ENCODE results near the gene ATAT1. TPM values are rescaled to one million over a fixed set of nuclear protein-coding genes. Genes with fewer than 3 reads are reported as not detected.

The ATAT1 gene
- total and polyA plus RNA-seq, 9 of the 15 experiments (the other 6 are each of a cell fraction or from before 2014, with no cell fraction given): 0.65 to 5.8 (median 1.6) TPM

- TF ChIP-seq FOXK2 (conservative IDR thresholded peaks at IDR 0.05 in 1 of 2, IDR thresholded peaks at IDR 0.05 in 1 of 2; ENCODE audit: low read depth in 2 of 2): peak; percentile 21 to 66; a peak in 2 of 4 replicates
- TF ChIP-seq, protein P1, sequence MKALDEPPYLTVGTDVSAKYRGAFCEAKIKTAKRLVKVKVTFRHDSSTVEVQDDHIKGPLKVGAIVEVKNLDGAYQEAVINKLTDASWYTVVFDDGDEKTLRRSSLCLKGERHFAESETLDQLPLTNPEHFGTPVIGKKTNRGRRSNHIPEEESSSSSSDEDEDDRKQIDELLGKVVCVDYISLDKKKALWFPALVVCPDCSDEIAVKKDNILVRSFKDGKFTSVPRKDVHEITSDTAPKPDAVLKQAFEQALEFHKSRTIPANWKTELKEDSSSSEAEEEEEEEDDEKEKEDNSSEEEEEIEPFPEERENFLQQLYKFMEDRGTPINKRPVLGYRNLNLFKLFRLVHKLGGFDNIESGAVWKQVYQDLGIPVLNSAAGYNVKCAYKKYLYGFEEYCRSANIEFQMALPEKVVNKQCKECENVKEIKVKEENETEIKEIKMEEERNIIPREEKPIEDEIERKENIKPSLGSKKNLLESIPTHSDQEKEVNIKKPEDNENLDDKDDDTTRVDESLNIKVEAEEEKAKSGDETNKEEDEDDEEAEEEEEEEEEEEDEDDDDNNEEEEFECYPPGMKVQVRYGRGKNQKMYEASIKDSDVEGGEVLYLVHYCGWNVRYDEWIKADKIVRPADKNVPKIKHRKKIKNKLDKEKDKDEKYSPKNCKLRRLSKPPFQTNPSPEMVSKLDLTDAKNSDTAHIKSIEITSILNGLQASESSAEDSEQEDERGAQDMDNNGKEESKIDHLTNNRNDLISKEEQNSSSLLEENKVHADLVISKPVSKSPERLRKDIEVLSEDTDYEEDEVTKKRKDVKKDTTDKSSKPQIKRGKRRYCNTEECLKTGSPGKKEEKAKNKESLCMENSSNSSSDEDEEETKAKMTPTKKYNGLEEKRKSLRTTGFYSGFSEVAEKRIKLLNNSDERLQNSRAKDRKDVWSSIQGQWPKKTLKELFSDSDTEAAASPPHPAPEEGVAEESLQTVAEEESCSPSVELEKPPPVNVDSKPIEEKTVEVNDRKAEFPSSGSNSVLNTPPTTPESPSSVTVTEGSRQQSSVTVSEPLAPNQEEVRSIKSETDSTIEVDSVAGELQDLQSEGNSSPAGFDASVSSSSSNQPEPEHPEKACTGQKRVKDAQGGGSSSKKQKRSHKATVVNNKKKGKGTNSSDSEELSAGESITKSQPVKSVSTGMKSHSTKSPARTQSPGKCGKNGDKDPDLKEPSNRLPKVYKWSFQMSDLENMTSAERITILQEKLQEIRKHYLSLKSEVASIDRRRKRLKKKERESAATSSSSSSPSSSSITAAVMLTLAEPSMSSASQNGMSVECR (CRISPR knock-in tag; IDR thresholded peaks at IDR 0.05): peak; percentile 99
- TF ChIP-seq, protein P2, sequence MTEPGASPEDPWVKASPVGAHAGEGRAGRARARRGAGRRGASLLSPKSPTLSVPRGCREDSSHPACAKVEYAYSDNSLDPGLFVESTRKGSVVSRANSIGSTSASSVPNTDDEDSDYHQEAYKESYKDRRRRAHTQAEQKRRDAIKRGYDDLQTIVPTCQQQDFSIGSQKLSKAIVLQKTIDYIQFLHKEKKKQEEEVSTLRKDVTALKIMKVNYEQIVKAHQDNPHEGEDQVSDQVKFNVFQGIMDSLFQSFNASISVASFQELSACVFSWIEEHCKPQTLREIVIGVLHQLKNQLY (CRISPR knock-in tag; conservative IDR thresholded peaks at IDR 0.05): peak in 1 of 2 experiments; percentile 79; a peak in 1 of 4 replicates
- no peak for TF ChIP-seq ZNF431 (CRISPR knock-in tag; IDR thresholded peaks at IDR 0.05)
- TF ChIP-seq EGR1 (conservative IDR thresholded peaks at IDR 0.05): no peak
- TF ChIP-seq HDAC1 (IDR thresholded peaks at IDR 0.05): peak in 1 of 2 experiments; percentile 93; a peak in 2 of 4 replicates
- no peak for TF ChIP-seq ZNF449 (CRISPR knock-in tag; IDR thresholded peaks at IDR 0.05)
- TF ChIP-seq ETS2 (tag; IDR thresholded peaks at IDR 0.05; ENCODE audit: borderline replicate concordance, poor library complexity, severe bottlenecking): no peak
- 0 out of 2 replicates have a peak, but pooled peaks have one; percentile 53 for TF ChIP-seq IFI16 (CRISPR knock-in tag; IDR thresholded peaks at IDR 0.05)
- TF ChIP-seq, protein P3, sequence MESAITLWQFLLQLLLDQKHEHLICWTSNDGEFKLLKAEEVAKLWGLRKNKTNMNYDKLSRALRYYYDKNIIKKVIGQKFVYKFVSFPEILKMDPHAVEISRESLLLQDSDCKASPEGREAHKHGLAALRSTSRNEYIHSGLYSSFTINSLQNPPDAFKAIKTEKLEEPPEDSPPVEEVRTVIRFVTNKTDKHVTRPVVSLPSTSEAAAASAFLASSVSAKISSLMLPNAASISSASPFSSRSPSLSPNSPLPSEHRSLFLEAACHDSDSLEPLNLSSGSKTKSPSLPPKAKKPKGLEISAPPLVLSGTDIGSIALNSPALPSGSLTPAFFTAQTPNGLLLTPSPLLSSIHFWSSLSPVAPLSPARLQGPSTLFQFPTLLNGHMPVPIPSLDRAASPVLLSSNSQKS (CRISPR knock-in tag; IDR thresholded peaks at IDR 0.05): no peak
- no peak for TF ChIP-seq ZSCAN32 (CRISPR knock-in tag; IDR thresholded peaks at IDR 0.05)
- TF ChIP-seq BRD9 (IDR thresholded peaks at IDR 0.05; ENCODE audit: low read depth, partially characterized antibody): peak; percentile 62
- no peak for TF ChIP-seq PHB (CRISPR knock-in tag; IDR thresholded peaks at IDR 0.05)
- TF ChIP-seq ZMIZ1 (IDR thresholded peaks at IDR 0.05; ENCODE audit: low read depth in 2 of 2, low read length in 2 of 2): peak in 1 of 2 experiments; percentile 58; a peak in 1 of 4 replicates
These were observed 46.0 kb downstream of the ATAT1 start, which contains the start of gene DHX16 (continued) for GRCh38 chr6:30672445-30673253.

Measured in K562 (cell line).